Cardiac fibroblast (primary cell): ENCODE data around the gene INAFM2.

Source experiments
- DNase-seq, 2 donors: peaks; one replicate each; pipeline versions ENCODE4 v3.0.0 to v3.0.0-alpha.2; 2010; ENCODE audit warnings: low read depth in 2 of 2
- H3K4me3 ChIP-seq, 2 donors: replicated peaks in 1 of 2; 1 replicate in 1 of 2; 2 replicates in 1 of 2; pipeline ENCODE4 v1.5.1; 2011; ENCODE audit warnings: low read depth in 2 of 2, low read length in 2 of 2, mild to moderate bottlenecking in 2 of 2, moderate library complexity in 1 of 2
- CTCF ChIP-seq: IDR thresholded peaks from one replicate; pipeline ENCODE4 v1.5.1; 2011; ENCODE audit warnings: low read depth, mild to moderate bottlenecking, low read length, inconsistent platforms

The INAFM2 gene

DNA sequence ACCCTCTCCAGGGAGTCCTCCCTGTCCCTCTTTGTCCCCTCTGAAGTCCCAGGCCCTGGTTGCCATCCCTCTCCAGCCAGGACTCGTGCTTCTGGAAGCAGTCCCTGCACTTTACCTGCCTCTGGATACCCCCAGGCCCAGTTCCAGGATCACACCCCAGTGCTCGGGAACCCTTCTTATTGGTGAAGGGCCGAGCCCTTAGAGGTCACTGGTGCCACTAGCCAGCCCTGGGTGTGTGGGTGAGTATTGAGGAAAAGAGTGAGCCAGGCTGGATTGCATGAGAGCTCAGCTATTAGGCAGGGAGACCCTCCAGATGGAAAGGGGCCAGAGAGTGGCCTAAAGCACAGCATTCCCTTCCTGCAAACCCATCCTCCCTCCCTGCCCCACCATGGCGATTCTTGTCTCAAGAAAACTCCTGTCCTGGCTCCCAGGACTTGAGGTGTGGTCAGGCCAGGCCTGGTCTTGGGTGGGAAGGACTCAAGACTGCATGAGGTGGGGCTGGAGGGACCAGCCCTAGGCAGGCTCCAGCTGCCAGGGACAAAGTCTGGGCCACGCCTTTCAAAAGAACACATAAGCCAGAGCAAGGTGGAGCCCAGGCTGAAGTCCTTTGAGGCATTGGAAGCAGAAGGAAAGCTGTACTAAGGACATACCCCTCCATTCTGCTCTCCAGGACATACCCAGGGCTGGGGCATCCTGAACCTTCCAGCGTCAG is 22.5 kb downstream of the INAFM2 start:
- TF ChIP-seq CTCF = no peak
- DNase-seq = no peak

GRCh38 chr15:40346579-40347558 is 23.4 kb downstream of the INAFM2 start:
- no peak overlapping the region for H3K4me3 ChIP-seq
- no peak for DNase-seq
- TF ChIP-seq CTCF = no peak

More for the DNA sequence above, 22.5 kb downstream of the INAFM2 start:
- H3K4me3 ChIP-seq = no peak overlapping the region

GRCh38 chr15:40347559-40348473 is 24.3 kb downstream of the INAFM2 start:
- no peak overlapping the region for H3K4me3 ChIP-seq
- no peak for DNase-seq
- TF ChIP-seq CTCF = no peak

DNA sequence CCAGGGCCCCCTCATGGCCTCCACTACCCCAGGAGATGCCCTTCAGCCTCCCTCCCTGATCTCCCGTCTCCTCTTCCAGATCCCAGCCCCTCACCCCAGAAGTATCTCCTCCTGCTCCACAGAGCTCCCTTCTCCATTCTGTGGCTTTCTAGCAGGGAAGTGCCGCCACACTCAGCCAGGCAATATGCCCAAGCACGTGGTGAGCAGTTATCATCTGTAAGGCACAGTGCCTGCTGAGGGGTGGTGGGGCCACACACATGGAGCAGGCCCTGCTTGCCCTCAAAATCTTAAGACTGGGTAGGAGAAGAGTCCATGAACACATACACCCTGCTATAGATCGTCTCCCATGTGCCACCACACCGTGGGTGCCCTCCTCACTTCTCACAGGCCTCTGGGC is 25.0 kb downstream of the INAFM2 start:
- no peak for TF ChIP-seq CTCF
- no peak for DNase-seq
- H3K4me3 ChIP-seq = no peak overlapping the region

- no peak for TF ChIP-seq CTCF
- DNase-seq = no peak
Observed at GRCh38 chr15:40349163-40349562, 25.7 kb downstream of the INAFM2 start.

GRCh38 chr15:40352281-40352901 is 28.9 kb downstream of the INAFM2 start:
- DNase-seq = no peak
- H3K4me3 ChIP-seq = no peak overlapping the region
- no peak for TF ChIP-seq CTCF

More at GRCh38 chr15:40349163-40349562, 25.7 kb downstream of the INAFM2 start:
- no peak overlapping the region for H3K4me3 ChIP-seq
